OCI-LY7 (cell line): ENCODE data around the gene FAM13A. TPM values are rescaled to one million over a fixed set of nuclear protein-coding genes. Genes with fewer than 3 reads are reported as not detected.

ENCODE experiments used
- BruUV-seq: library from RNA; stranded (reverse); fragments of 400-500 nt; replicated peaks from 2 replicates; lab custom pipeline; 2021; lab: Mats Ljungman, UMichigan
- CTCF ChIA-PET: fragments of 300-600 bp; sonication (Branson Sonifier 250); formaldehyde crosslinking; loops from one replicate; lab custom pipeline; 2022; ENCODE audit warnings: antibody characterized with exemption; ENCODE audit not compliant: unreplicated experiment; lab: Charles Lee
- POLR2A ChIA-PET: fragments of 300-600 bp; sonication (Branson Sonifier 250); formaldehyde crosslinking; loops from one replicate; lab custom pipeline; 2022; ENCODE audit warnings: antibody characterized with exemption; lab: Charles Lee
- DNase-seq: peaks from one replicate; pipeline ENCODE4 v3.0.0-alpha.2; 2015; ENCODE audit warnings: low spot score
- H2AFZ ChIP-seq: fragments of 200-600 bp; sonication (generic), shearing (Covaris generic); 2 replicates; pipeline ENCODE4 v1.6.1; 2014; ENCODE audit warnings: mild to moderate bottlenecking, antibody characterized with exemption, low read length, moderate library complexity
- H3K27ac ChIP-seq: fragments of 200-600 bp; sonication (generic); 2 replicates; pipeline ENCODE4 v1.5.1; 2014; ENCODE audit warnings: mixed run types, low read depth, mild to moderate bottlenecking, moderate library complexity, low read length, inconsistent platforms; ENCODE audit not compliant: poor library complexity, severe bottlenecking
- H3K36me3 ChIP-seq: fragments of 200-600 bp; sonication (generic); 2 replicates; pipeline ENCODE4 v1.6.1; 2014; ENCODE audit warnings: mild to moderate bottlenecking, antibody characterized with exemption, low read length, moderate library complexity, mixed read lengths; ENCODE audit not compliant: insufficient read depth
- H3K4me1 ChIP-seq: fragments of 200-600 bp; sonication (generic); 2 replicates; pipeline ENCODE4 v1.5.1; 2014; ENCODE audit warnings: mild to moderate bottlenecking, low read length; ENCODE audit not compliant: insufficient read depth, poor library complexity, severe bottlenecking
- H3K4me2 ChIP-seq: fragments of 200-600 bp; sonication (generic); 2 replicates; pipeline ENCODE4 v1.6.1; 2014; ENCODE audit warnings: mild to moderate bottlenecking, low read length
- H3K4me3 ChIP-seq: fragments of 200-600 bp; sonication (generic); 2 replicates; pipeline ENCODE4 v1.5.1; 2014; ENCODE audit warnings: mild to moderate bottlenecking, low read depth, low read length; ENCODE audit not compliant: poor library complexity, severe bottlenecking
- H3K79me2 ChIP-seq: fragments of 200-600 bp; sonication (generic); 2 replicates; pipeline ENCODE4 v1.6.1; 2016; ENCODE audit warnings: low read depth, mild to moderate bottlenecking, low read length, moderate library complexity, mixed read lengths; ENCODE audit not compliant: insufficient read depth
- H3K9me2 ChIP-seq: fragments of 200-600 bp; sonication (generic); 2 replicates; pipeline ENCODE4 v1.6.1; 2016; ENCODE audit warnings: mild to moderate bottlenecking, low read length, mixed read lengths; ENCODE audit not compliant: insufficient read depth
- H3K9me3 ChIP-seq: fragments of 200-600 bp; sonication (generic); 2 replicates; pipeline ENCODE4 v1.6.1; 2014; ENCODE audit warnings: mild to moderate bottlenecking, mixed run types, low read length, mixed read lengths
- H4K20me1 ChIP-seq: fragments of 200-600 bp; sonication (generic); 2 replicates; pipeline ENCODE4 v1.6.1; 2014; ENCODE audit warnings: mild to moderate bottlenecking, antibody characterized with exemption, low read length, moderate library complexity, mixed read lengths; ENCODE audit not compliant: insufficient read depth
- CTCF ChIP-seq: fragments of 200-600 bp; sonication (generic); conservative IDR thresholded peaks from 2 replicates; pipeline ENCODE4 v1.5.1; 2014; ENCODE audit warnings: mild to moderate bottlenecking, antibody characterized with exemption, low read length, moderate library complexity, mixed read lengths
- EZH2phosphoT487 ChIP-seq: fragments of 200-600 bp; sonication (generic); IDR thresholded peaks from 2 replicates; pipeline ENCODE4 v1.6.1; 2018; ENCODE audit warnings: low read depth, borderline replicate concordance, mild to moderate bottlenecking, mixed run types, antibody characterized with exemption, low read length, moderate library complexity, mixed read lengths
- intact Hi-C: fragments of 100-400 bp; cut with micrococcal nuclease; formaldehyde crosslinking; loops from one replicate; pipeline ENCODE4 v1.10.0; 2022; ENCODE audit not compliant: unreplicated experiment
- total RNA-seq, 2 experiments: library from RNA; depleted of rRNA in 1 of 2; stranded (reverse); fragments of >200 nt in 1 of 2; shearing (Covaris generic) in 1 of 2; gene quantifications; 2 replicates each; pipeline ENCODE4 v1.2.3, GENCODE V29; 2014 to 2022

Gene FAM13A
- total RNA-seq, 2 experiments from 2014 or later: not detected

GRCh38 chr4:88797725-88798124, 259.3 kb downstream of the FAM13A start:
- Histone ChIP-seq H2AFZ (no peak overlapping the region), H3K9me2 (no peaks in the 10 kb centered on the region), H3K9me3 (no peaks in the 10 kb centered on the region), H3K27ac (no peak overlapping the region), H4K20me1 (no peaks in the 10 kb centered on the region), H3K4me2 (no peak overlapping the region), H3K79me2 (no peaks in the 10 kb centered on the region; the same call in 1 of the 2 replicates), H3K4me1 (no peaks in the 10 kb centered on the region), H3K36me3 (no peaks in the 10 kb centered on the region), H3K4me3 (no peak overlapping the region)
- ChIA-PET CTCF (no interaction called here), POLR2A (no interaction called here)
- DNase-seq: no peak
- intact Hi-C loops: loop anchor here (10.0 kb wide), 1 partner anchor 263 kb away; no protein-coding TSS in a partner anchor
- no TSS peak for BruUV-seq
- TF ChIP-seq CTCF (no peak), EZH2phosphoT487 (no peak)

DNA sequence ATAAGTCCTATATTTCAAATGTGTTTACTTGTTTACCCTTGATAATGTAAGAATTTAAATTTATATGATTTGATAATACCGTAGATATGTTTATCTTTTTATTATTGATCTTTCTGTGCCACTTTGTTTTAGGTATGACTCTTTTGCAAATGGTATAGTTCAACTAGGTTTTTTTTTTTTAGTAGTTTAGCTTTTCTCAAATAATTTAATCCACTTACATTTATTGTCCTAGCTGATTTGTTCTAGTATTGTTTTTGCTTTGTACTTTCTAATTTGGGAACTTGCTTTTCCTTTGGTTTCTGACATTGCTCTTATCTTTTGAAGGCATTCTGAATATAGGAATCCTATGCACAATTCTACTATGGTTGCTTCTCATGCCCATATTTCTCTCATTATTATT, 260.4 kb downstream of the FAM13A start:
- no peak overlapping the region for H2AFZ ChIP-seq
- no peaks in the 10 kb centered on the region for H3K9me2 ChIP-seq
- no peaks in the 10 kb centered on the region for H3K36me3 ChIP-seq
- no peaks in the 10 kb centered on the region for H3K9me3 ChIP-seq
- H3K4me3 ChIP-seq: no peak overlapping the region
- no peak overlapping the region for H3K4me2 ChIP-seq
- ChIA-PET CTCF (no interaction called here), POLR2A (interaction anchor here (0.7 to 1.4 kb wide), 3 partner anchors 8 to 127 kb away, joined by 3 read pairs; no protein-coding TSS in a partner anchor)
- no peaks in the 10 kb centered on the region for H3K4me1 ChIP-seq
- no peak for DNase-seq
- intact Hi-C loops: loop anchor here (10.0 kb wide), 1 partner anchor 262 kb away; no protein-coding TSS in a partner anchor
- no peak overlapping the region for H3K27ac ChIP-seq
- H4K20me1 ChIP-seq: no peaks in the 10 kb centered on the region
- H3K79me2 ChIP-seq: no peaks in the 10 kb centered on the region; the same call in 1 of the 2 replicates
- no TSS peak for BruUV-seq
- TF ChIP-seq EZH2phosphoT487 (no peak), CTCF (no peak)

GRCh38 chr4:88794952-88795351, 262.0 kb downstream of the FAM13A start:
- H2AFZ ChIP-seq: no peak overlapping the region
- no peaks in the 10 kb centered on the region for H3K9me3 ChIP-seq
- POLR2A ChIA-PET: no interaction called here
- no peaks in the 10 kb centered on the region for H3K4me1 ChIP-seq
- H3K4me2 ChIP-seq: no peak overlapping the region
- CTCF ChIA-PET: no interaction called here
- no TSS peak for BruUV-seq
- H3K79me2 ChIP-seq: no peaks in the 10 kb centered on the region
- DNase-seq: no peak
- no peaks in the 10 kb centered on the region for H4K20me1 ChIP-seq
- H3K9me2 ChIP-seq: no peaks in the 10 kb centered on the region
- no peak overlapping the region for H3K27ac ChIP-seq
- intact Hi-C loops: loop anchor here (10.0 kb wide), 1 partner anchor 260 kb away; no protein-coding TSS in a partner anchor
- H3K36me3 ChIP-seq: no peaks in the 10 kb centered on the region
- no peak for TF ChIP-seq EZH2phosphoT487
- no peak overlapping the region for H3K4me3 ChIP-seq
